Type B pancreatic cell (in vitro differentiated cells): ENCODE results near the gene AFG3L2. TPM values are rescaled to one million over a fixed set of nuclear protein-coding genes. Genes with fewer than 3 reads are reported as not detected.

ENCODE experiments used
- DNase-seq: peaks from one replicate; pipeline ENCODE4 v3.0.0; 2021; ENCODE audit warnings: mixed read lengths; ENCODE audit not compliant: unreplicated experiment; ENCODE audit errors: extremely low spot score
- H3K27ac Mint-ChIP-seq: 2 replicates; pipeline ENCODE4 v1.8.0; 2021; ENCODE audit warnings: mild to moderate bottlenecking, mixed read lengths
- H3K27me3 Mint-ChIP-seq: 2 replicates; pipeline ENCODE4 v1.8.0; 2021; ENCODE audit warnings: mixed read lengths
- H3K36me3 Mint-ChIP-seq: 2 replicates; pipeline ENCODE4 v1.8.0; 2021; ENCODE audit warnings: mixed read lengths
- H3K4me1 Mint-ChIP-seq: one replicate; pipeline ENCODE4 v1.8.0; 2021; ENCODE audit warnings: mixed read lengths; ENCODE audit not compliant: unreplicated experiment
- H3K4me3 Mint-ChIP-seq: 2 replicates; pipeline ENCODE4 v1.8.0; 2021; ENCODE audit warnings: mild to moderate bottlenecking, mixed read lengths
- H3K9me3 Mint-ChIP-seq: 2 replicates; pipeline ENCODE4 v1.8.0; 2021; ENCODE audit warnings: mixed read lengths
- CTCF ChIP-seq: fragments of 200-600 bp; sonication (generic); conservative IDR thresholded peaks from 2 replicates; pipeline ENCODE4 v1.5.0; 2021; ENCODE audit warnings: antibody characterized with exemption, mild to moderate bottlenecking
- total RNA-seq: library from RNA; stranded (reverse); gene quantifications from 2 replicates; pipeline ENCODE4 v1.2.1, GENCODE V29; 2021; ENCODE audit warnings: low replicate concordance

Gene AFG3L2
- total RNA-seq, 1 donor from 2014 or later: 56.0 TPM

GRCh38 chr18:12310762-12311161, 66.3 kb downstream of the AFG3L2 start:
- Mint-ChIP-seq H3K27ac (no peak overlapping the region), H3K4me3 (peak overlapping the region; percentile 60), H3K36me3 (peaks cover 36% of the 10 kb centered on the region), H3K27me3 (peaks cover 25% of the 10 kb centered on the region), H3K4me1 (peaks cover 32% of the 10 kb centered on the region), H3K9me3 (peaks cover 6% of the 10 kb centered on the region)
- TF ChIP-seq CTCF: no peak
- no peak for DNase-seq

GRCh38 chr18:12309683-12310198, 67.3 kb downstream of the AFG3L2 start:
- peaks cover 32% of the 10 kb centered on the region for H3K36me3 Mint-ChIP-seq
- H3K9me3 Mint-ChIP-seq: peaks cover 6% of the 10 kb centered on the region
- peaks cover 25% of the 10 kb centered on the region for H3K27me3 Mint-ChIP-seq
- peak overlapping the region; percentile 67 for H3K27ac Mint-ChIP-seq
- H3K4me3 Mint-ChIP-seq: peak overlapping the region; percentile 90
- H3K4me1 Mint-ChIP-seq: peaks cover 28% of the 10 kb centered on the region
- no peak for DNase-seq
- TF ChIP-seq CTCF: no peak

- peak overlapping the region; percentile 87 for H3K27ac Mint-ChIP-seq
- H3K4me3 Mint-ChIP-seq: peak overlapping the region; percentile 90
- DNase-seq: no peak
- H3K4me1 Mint-ChIP-seq: peaks cover 27% of the 10 kb centered on the region
- peaks cover 6% of the 10 kb centered on the region for H3K9me3 Mint-ChIP-seq
- H3K36me3 Mint-ChIP-seq: peaks cover 28% of the 10 kb centered on the region
- no peak for TF ChIP-seq CTCF
- H3K27me3 Mint-ChIP-seq: peaks cover 30% of the 10 kb centered on the region
These were observed 68.5 kb downstream of the AFG3L2 start for GRCh38 chr18:12308386-12309100.

- TF ChIP-seq CTCF: no peak
- peaks cover 20% of the 10 kb centered on the region for H3K4me1 Mint-ChIP-seq
- peaks cover 30% of the 10 kb centered on the region for H3K27me3 Mint-ChIP-seq
- peak within 1 kb of the TSS; percentile 96 for H3K27ac Mint-ChIP-seq
- H3K4me3 Mint-ChIP-seq: peak within 1 kb of the TSS; percentile 93
- H3K36me3 Mint-ChIP-seq: peaks cover 21% of the 10 kb centered on the region
- peaks cover 6% of the 10 kb centered on the region for H3K9me3 Mint-ChIP-seq
- no peak for DNase-seq
These were observed 69.2 kb downstream of the AFG3L2 start, which contains the start of gene TUBB6 for GRCh38 chr18:12307701-12308385. Gene TUBB6, plus strand, starts transcription at chr18:12308241. Its CDS starts 52 bp downstream, at chr18:12308293.

GRCh38 chr18:12306752-12307700, 70.0 kb downstream of the AFG3L2 start:
- H3K27ac Mint-ChIP-seq: peak overlapping the region; percentile 96
- no peak for TF ChIP-seq CTCF
- no peak for DNase-seq
- peaks cover 21% of the 10 kb centered on the region for H3K36me3 Mint-ChIP-seq
- peaks cover 30% of the 10 kb centered on the region for H3K27me3 Mint-ChIP-seq
- peaks cover 20% of the 10 kb centered on the region for H3K4me1 Mint-ChIP-seq
- H3K4me3 Mint-ChIP-seq: peak overlapping the region; percentile 93
- H3K9me3 Mint-ChIP-seq: peaks cover 6% of the 10 kb centered on the region
